Panc1 (cell line): ENCODE results near the gene ENAH.

Experiments used
- CTCF ChIP-seq: fragments of 450-650 bp; IDR thresholded peaks from 2 replicates; pipeline ENCODE4 v1.5.1; 2017; ENCODE audit warnings: mild to moderate bottlenecking
- POLR2AphosphoS5 ChIP-seq: IDR thresholded peaks from 2 replicates; pipeline ENCODE4 v1.6.1; 2012; ENCODE audit warnings: mild to moderate bottlenecking, low read depth, low read length, moderate library complexity
- REST ChIP-seq, 2 experiments: IDR thresholded peaks; 2 replicates each; pipeline ENCODE4 v1.6.1; 2011 to 2012; ENCODE audit warnings: low read depth in 2 of 2, control low read depth in 1 of 2, low read length in 1 of 2, mild to moderate bottlenecking in 1 of 2, moderate library complexity in 1 of 2; ENCODE audit not compliant: insufficient read depth in 1 of 2
- SIN3A ChIP-seq: IDR thresholded peaks from 2 replicates; pipeline ENCODE4 v1.6.1; 2012; ENCODE audit warnings: low read depth, mild to moderate bottlenecking, low read length, moderate library complexity, borderline replicate concordance; ENCODE audit not compliant: insufficient read depth
- TCF7L2 ChIP-seq: IDR thresholded peaks from 2 replicates; pipeline ENCODE4 v1.6.1; 2011; ENCODE audit warnings: mild to moderate bottlenecking, low read depth, low read length, inconsistent platforms

- TF ChIP-seq CTCF (no peak), POLR2AphosphoS5 (no peak), SIN3A (no peak), TCF7L2 (no peak), REST (IDR thresholded peaks at IDR 0.05; ENCODE audit: insufficient read depth in 1 of 2, low read depth in 2 of 2, low read length in 1 of 2) (no peak)
Observed at GRCh38 chr1:225484657-225485214, 168.2 kb downstream of the ENAH start.
